Tibial nerve (tissue), 4 donors: ENCODE measurements around the gene TRPM1. TPM values are rescaled to one million over a fixed set of nuclear protein-coding genes. Genes with fewer than 3 reads are reported as not detected.

Source experiments
- DNase-seq, 2 donors: peaks; one replicate each; pipeline ENCODE4 v3.0.0-alpha.2; 2019; ENCODE audit warnings: low spot score in 2 of 2
- H3K27ac ChIP-seq, 4 donors: fragments of 200-600 bp; sonication (generic) in 3 of 4; one replicate each; pipeline ENCODE4 v1.5.1; 2017 to 2019; ENCODE audit warnings: mild to moderate bottlenecking in 1 of 4
- H3K27me3 ChIP-seq, 2 donors: fragments of 200-600 bp; sonication (generic) in 1 of 2; one replicate each; pipeline versions ENCODE4 v1.5.1 to v1.6.0; 2017 to 2019
- H3K36me3 ChIP-seq, 3 donors: fragments of 200-600 bp; sonication (generic); one replicate each; pipeline ENCODE4 v1.5.1; 2018 to 2019
- H3K4me1 ChIP-seq, 4 donors: fragments of 200-600 bp; sonication (generic) in 3 of 4; one replicate each; pipeline ENCODE4 v1.5.1; 2017 to 2019
- H3K4me3 ChIP-seq, 4 donors: fragments of 200-600 bp; sonication (generic) in 3 of 4; one replicate each; pipeline ENCODE4 v1.5.1; 2017 to 2019; ENCODE audit warnings: mild to moderate bottlenecking in 1 of 4, moderate library complexity in 1 of 4
- H3K9me3 ChIP-seq, 4 donors: fragments of 200-600 bp; sonication (generic) in 3 of 4; one replicate each; pipeline ENCODE4 v1.5.1; 2017 to 2019
- CTCF ChIP-seq, 5 experiments: fragments of 200-600 bp in 3 of 5; fragments of 450-650 bp in 2 of 5; sonication (generic) in 3 of 5; IDR thresholded peaks; one replicate each; pipeline ENCODE4 v1.5.1; 2016 to 2019; ENCODE audit warnings: antibody characterized with exemption in 5 of 5, mild to moderate bottlenecking in 3 of 5, moderate library complexity in 2 of 5
- EP300 ChIP-seq, 2 donors: sonication (generic); formaldehyde crosslinking; IDR thresholded peaks; one replicate each; pipeline ENCODE4 v1.6.1; 2017; ENCODE audit warnings: antibody characterized with exemption in 2 of 2, mild to moderate bottlenecking in 1 of 2
- POLR2A ChIP-seq, 2 donors: fragments of 450-650 bp; IDR thresholded peaks; one replicate each; pipeline ENCODE4 v1.6.1; 2017; ENCODE audit warnings: antibody characterized with exemption in 2 of 2, mild to moderate bottlenecking in 2 of 2, moderate library complexity in 2 of 2
- WGBS, 2 donors: methylation state at CpG; one replicate each; pipeline ENCODE4 v1.1.5; 2018; 5-methylcytosine and 5-hydroxymethylcytosine counted together
- total RNA-seq, 4 donors: library from RNA; depleted of rRNA; stranded (reverse); fragments of >200 nt; gene quantifications; one replicate each; pipeline ENCODE4 v1.1.0, GENCODE V29; 2016

Gene TRPM1
- total RNA-seq, 4 donors from 2014 or later = not detected

GRCh38 chr15:31049111-31049510 lies 52.4 kb downstream of the TRPM1 start:
- H3K4me1 ChIP-seq = no peaks in the 10 kb centered on the region
- no peaks in the 10 kb centered on the region for H3K36me3 ChIP-seq
- H3K9me3 ChIP-seq = no peaks in the 10 kb centered on the region
- H3K27ac ChIP-seq = no peak overlapping the region
- no peak overlapping the region for H3K4me3 ChIP-seq
- WGBS, 2 donors = 72 to 73% methylated on average over 10 of the region's 10 CpGs
- H3K27me3 ChIP-seq = no peaks in the 10 kb centered on the region
- DNase-seq = no peak
- no peak for TF ChIP-seq POLR2A (IDR thresholded peaks at IDR 0.05)
- TF ChIP-seq EP300 (IDR thresholded peaks at IDR 0.05) = no peak
- no peak for TF ChIP-seq CTCF (IDR thresholded peaks at IDR 0.05)

- no peak overlapping the region for H3K4me3 ChIP-seq
- no peaks in the 10 kb centered on the region for H3K9me3 ChIP-seq
- TF ChIP-seq CTCF (IDR thresholded peaks at IDR 0.05) = no peak
- TF ChIP-seq POLR2A (IDR thresholded peaks at IDR 0.05) = no peak
- TF ChIP-seq EP300 (IDR thresholded peaks at IDR 0.05) = no peak
- no peak for DNase-seq
- H3K27ac ChIP-seq = no peak overlapping the region
- 89 to 94% methylated on average over 8 of the region's 8 CpGs for WGBS, 2 donors
- H3K36me3 ChIP-seq = no peaks in the 10 kb centered on the region
- H3K27me3 ChIP-seq = no peaks in the 10 kb centered on the region
- no peaks in the 10 kb centered on the region for H3K4me1 ChIP-seq
These were observed 54.1 kb downstream of the TRPM1 start for GRCh38 chr15:31047437-31047836.

- H3K27ac ChIP-seq = no peak overlapping the region
- H3K36me3 ChIP-seq = no peaks in the 10 kb centered on the region
- no peak overlapping the region for H3K4me3 ChIP-seq
- TF ChIP-seq POLR2A (IDR thresholded peaks at IDR 0.05) = no peak
- no peaks in the 10 kb centered on the region for H3K27me3 ChIP-seq
- H3K9me3 ChIP-seq = no peaks in the 10 kb centered on the region
- WGBS, 2 donors = 86% methylated on average over 19 of the region's 19 CpGs
- no peaks in the 10 kb centered on the region for H3K4me1 ChIP-seq
- no peak for DNase-seq
These were observed 54.7 kb downstream of the TRPM1 start for GRCh38 chr15:31046759-31047359.

- DNase-seq = no peak
- TF ChIP-seq CTCF (IDR thresholded peaks at IDR 0.05) = no peak
- no peak for TF ChIP-seq POLR2A (IDR thresholded peaks at IDR 0.05)
- TF ChIP-seq EP300 (IDR thresholded peaks at IDR 0.05) = no peak
- Histone ChIP-seq H3K4me1 (no peaks in the 10 kb centered on the region), H3K27ac (no peak overlapping the region), H3K27me3 (no peaks in the 10 kb centered on the region), H3K4me3 (no peak overlapping the region), H3K9me3 (no peaks in the 10 kb centered on the region), H3K36me3 (no peaks in the 10 kb centered on the region)
- 85 to 90% methylated on average over 3 of the region's 3 CpGs for WGBS, 2 donors
These were observed 55.9 kb downstream of the TRPM1 start for GRCh38 chr15:31045606-31046005.

GRCh38 chr15:31042751-31043150 lies 58.8 kb downstream of the TRPM1 start:
- 51 to 55% methylated on average over 2 of the region's 2 CpGs for WGBS, 2 donors
- H3K36me3 ChIP-seq = no peaks in the 10 kb centered on the region
- no peak overlapping the region for H3K27ac ChIP-seq
- no peak for DNase-seq
- no peak overlapping the region for H3K4me3 ChIP-seq
- no peaks in the 10 kb centered on the region for H3K4me1 ChIP-seq
- no peaks in the 10 kb centered on the region for H3K27me3 ChIP-seq
- TF ChIP-seq POLR2A (IDR thresholded peaks at IDR 0.05) = no peak
- TF ChIP-seq EP300 (IDR thresholded peaks at IDR 0.05) = no peak
- no peak for TF ChIP-seq CTCF (IDR thresholded peaks at IDR 0.05)
- no peaks in the 10 kb centered on the region for H3K9me3 ChIP-seq

- Histone ChIP-seq H3K27me3 (no peaks in the 10 kb centered on the region), H3K36me3 (no peaks in the 10 kb centered on the region), H3K4me3 (no peak overlapping the region), H3K27ac (no peak overlapping the region), H3K9me3 (no peaks in the 10 kb centered on the region), H3K4me1 (no peaks in the 10 kb centered on the region)
- TF ChIP-seq CTCF (IDR thresholded peaks at IDR 0.05) = no peak
- WGBS, 2 donors = 90% methylated on average over 4 of the region's 4 CpGs
- no peak for DNase-seq
These were observed 59.9 kb downstream of the TRPM1 start for GRCh38 chr15:31041610-31042009.
